Kidney epithelial cell (primary cell): ENCODE data around the gene SH3YL1. TPM values are rescaled to one million over a fixed set of nuclear protein-coding genes. Genes with fewer than 3 reads are reported as not detected.

Source experiments
- DNase-seq: peaks from one replicate; pipeline ENCODE4 v3.0.0-alpha.2; 2010; ENCODE audit warnings: low read depth
- H3K27me3 ChIP-seq: 2 replicates; pipeline ENCODE4 v1.6.0; 2011; ENCODE audit warnings: low read length; ENCODE audit not compliant: control insufficient read depth, insufficient read depth
- H3K36me3 ChIP-seq: 2 replicates; pipeline ENCODE4 v1.5.1; 2011; ENCODE audit warnings: low read length; ENCODE audit not compliant: control insufficient read depth, insufficient read depth
- H3K4me3 ChIP-seq: 2 replicates; pipeline ENCODE4 v1.5.1; 2011; ENCODE audit warnings: low read depth, mild to moderate bottlenecking, control low read depth, low read length
- CTCF ChIP-seq: IDR thresholded peaks from 2 replicates; pipeline ENCODE4 v1.5.1; 2011; ENCODE audit warnings: mild to moderate bottlenecking, moderate library complexity, low read length, control low read depth, inconsistent platforms; ENCODE audit not compliant: insufficient read depth, poor library complexity, severe bottlenecking
- total RNA-seq: library from RNA; depleted of rRNA; stranded (reverse); fragments of >200 nt; gene quantifications from 2 replicates; pipeline ENCODE4 v1.2.3, GENCODE V29; 2015

The SH3YL1 gene
- total RNA-seq, 1 donor from 2014 or later: 50.2 TPM

- no peak for TF ChIP-seq CTCF
- DNase-seq: no peak
Observed at GRCh38 chr2:253202-253638, 10.6 kb downstream of the SH3YL1 start.

GRCh38 chr2:252001-252602 is 11.7 kb downstream of the SH3YL1 start:
- no peak overlapping the region for H3K4me3 ChIP-seq
- TF ChIP-seq CTCF: no peak
- no peaks in the 10 kb centered on the region for H3K36me3 ChIP-seq
- H3K27me3 ChIP-seq: no peaks in the 10 kb centered on the region
- no peak for DNase-seq

More at GRCh38 chr2:253202-253638, 10.6 kb downstream of the SH3YL1 start:
- Histone ChIP-seq H3K4me3 (no peak overlapping the region), H3K27me3 (no peaks in the 10 kb centered on the region), H3K36me3 (no peaks in the 10 kb centered on the region)

GRCh38 chr2:249538-250042 is 14.2 kb downstream of the SH3YL1 start:
- Histone ChIP-seq H3K27me3 (no peaks in the 10 kb centered on the region), H3K4me3 (no peak overlapping the region), H3K36me3 (no peaks in the 10 kb centered on the region)
- TF ChIP-seq CTCF: no peak
- no peak for DNase-seq

- H3K27me3 ChIP-seq: no peaks in the 10 kb centered on the region
- DNase-seq: no peak
- no peak for TF ChIP-seq CTCF
- no peaks in the 10 kb centered on the region for H3K36me3 ChIP-seq
- no peak overlapping the region for H3K4me3 ChIP-seq
Observed at GRCh38 chr2:248724-249123, 15.1 kb downstream of the SH3YL1 start.

GRCh38 chr2:246489-247144 is 17.2 kb downstream of the SH3YL1 start:
- Histone ChIP-seq H3K4me3 (no peak overlapping the region), H3K36me3 (no peaks in the 10 kb centered on the region), H3K27me3 (no peaks in the 10 kb centered on the region)
- peak; percentile 4 for DNase-seq
- peak; percentile 61 for TF ChIP-seq CTCF
